Mesodermal cell (in vitro differentiated cells): ENCODE measurements around the gene USF1.
"Not testable (repeated sequence)": the region's sequence is repeated elsewhere in the genome, so short reads cannot be mapped to it uniquely, and the experiment has no call there.

ENCODE experiments used
- H3K27ac ChIP-seq: 2 replicates; pipeline ENCODE4 v1.7.0; 2013; ENCODE audit warnings: mild to moderate bottlenecking, low read depth, low read length, moderate library complexity; ENCODE audit not compliant: severe bottlenecking
- H3K36me3 ChIP-seq: 2 replicates; pipeline ENCODE4 v1.7.1; 2013; ENCODE audit warnings: mild to moderate bottlenecking, low read length, moderate library complexity; ENCODE audit not compliant: control insufficient read depth, insufficient read depth
- H3K4me1 ChIP-seq: one replicate; pipeline ENCODE4 v1.7.1; 2013; ENCODE audit warnings: mild to moderate bottlenecking, low read length; ENCODE audit not compliant: insufficient read depth, control insufficient read depth, poor library complexity, severe bottlenecking
- H3K4me3 ChIP-seq: 2 replicates; pipeline ENCODE4 v1.7.0; 2013; ENCODE audit warnings: low read length, control low read depth, mild to moderate bottlenecking; ENCODE audit not compliant: insufficient read depth, poor library complexity, severe bottlenecking; ENCODE audit errors: extremely low read depth
- H3K9me3 ChIP-seq: 2 replicates; pipeline ENCODE4 v1.7.1; 2013; ENCODE audit warnings: mild to moderate bottlenecking, low read length, moderate library complexity; ENCODE audit not compliant: control insufficient read depth
- WGBS, 2 experiments: methylation state at CpG; one replicate each; pipeline ENCODE4 v1.1.5; 2013; ENCODE audit warnings: missing lambda C conversion rate in 2 of 2; ENCODE audit not compliant: insufficient coverage in 2 of 2; 5-methylcytosine and 5-hydroxymethylcytosine counted together

Gene USF1

GRCh38 chr1:161065681-161066080, 19.9 kb upstream of the USF1 start:
- H3K4me3 ChIP-seq, H3K27ac ChIP-seq, H3K4me1 ChIP-seq, H3K9me3 ChIP-seq, H3K36me3 ChIP-seq: not testable (repeated sequence)
- 97 to 98% methylated on average over 5 of the region's 7 CpGs for WGBS, 2 experiments

- not testable (repeated sequence) for H3K4me3 ChIP-seq, H3K9me3 ChIP-seq, H3K4me1 ChIP-seq, H3K27ac ChIP-seq, H3K36me3 ChIP-seq
- WGBS, 2 experiments: 43 to 50% methylated on average over 2 to 3 of the region's 6 CpGs
These were observed 18.2 kb upstream of the USF1 start for GRCh38 chr1:161063936-161064335.

- Histone ChIP-seq H3K9me3 (no peaks in the 10 kb centered on the region), H3K36me3 (no peaks in the 10 kb centered on the region), H3K4me1 (no peaks in the 10 kb centered on the region), H3K27ac (no peak overlapping the region), H3K4me3 (no peak overlapping the region)
- WGBS, 2 experiments: 86 to 100% methylated on average over 1 of the region's 4 CpGs
These were observed 15.6 kb upstream of the USF1 start for GRCh38 chr1:161061419-161061818.

GRCh38 chr1:161059293-161059692, 13.5 kb upstream of the USF1 start:
- no peaks in the 10 kb centered on the region for H3K4me1 ChIP-seq
- H3K36me3 ChIP-seq: no peaks in the 10 kb centered on the region
- H3K27ac ChIP-seq: no peak overlapping the region
- no peak overlapping the region for H3K4me3 ChIP-seq
- 85 to 100% methylated on average over 1 to 5 of the region's 6 CpGs for WGBS, 2 experiments
- no peaks in the 10 kb centered on the region for H3K9me3 ChIP-seq

GRCh38 chr1:161054805-161055204, 9.0 kb upstream of the USF1 start:
- H3K9me3 ChIP-seq: peaks cover 2% of the 10 kb centered on the region
- WGBS, 2 experiments: 95 to 100% methylated on average over 4 to 5 of the region's 7 CpGs
- no peak overlapping the region for H3K4me3 ChIP-seq
- no peaks in the 10 kb centered on the region for H3K36me3 ChIP-seq
- H3K27ac ChIP-seq: no peak overlapping the region
- no peaks in the 10 kb centered on the region for H3K4me1 ChIP-seq

- no peaks in the 10 kb centered on the region for H3K36me3 ChIP-seq
- WGBS, 2 experiments: 87 to 93% methylated on average over 3 to 4 of the region's 4 CpGs
- H3K9me3 ChIP-seq: peaks cover 8% of the 10 kb centered on the region
- no peak overlapping the region for H3K4me3 ChIP-seq
- no peaks in the 10 kb centered on the region for H3K4me1 ChIP-seq
- no peak overlapping the region for H3K27ac ChIP-seq
These were observed 8.5 kb upstream of the USF1 start for GRCh38 chr1:161054232-161054631.

GRCh38 chr1:161052899-161053298, 7.1 kb upstream of the USF1 start:
- H3K27ac ChIP-seq: no peak overlapping the region
- H3K36me3 ChIP-seq: no peaks in the 10 kb centered on the region
- 73 to 75% methylated on average over 2 to 3 of the region's 3 CpGs for WGBS, 2 experiments
- H3K4me3 ChIP-seq: no peak overlapping the region
- H3K4me1 ChIP-seq: no peaks in the 10 kb centered on the region
- peaks cover 10% of the 10 kb centered on the region for H3K9me3 ChIP-seq

GRCh38 chr1:161051219-161051618, 5.4 kb upstream of the USF1 start:
- H3K9me3 ChIP-seq: peaks cover 18% of the 10 kb centered on the region
- H3K27ac ChIP-seq: no peak overlapping the region
- no peaks in the 10 kb centered on the region for H3K4me1 ChIP-seq
- H3K4me3 ChIP-seq: no peak overlapping the region
- H3K36me3 ChIP-seq: no peaks in the 10 kb centered on the region
- 89 to 95% methylated on average over 9 to 10 of the region's 10 CpGs for WGBS, 2 experiments

GRCh38 chr1:161048949-161049722, 3.4 kb upstream of the USF1 start:
- WGBS, 2 experiments: 92 to 94% methylated on average over 2 to 5 of the region's 5 CpGs
- Histone ChIP-seq H3K27ac (no peak overlapping the region), H3K4me1 (no peaks in the 10 kb centered on the region)

GRCh38 chr1:161047436-161048420, 2.0 kb upstream of the USF1 start:
- no peaks in the 10 kb centered on the region for H3K4me1 ChIP-seq
- H3K4me3 ChIP-seq: no peak overlapping the region
- H3K9me3 ChIP-seq: peaks cover 18% of the 10 kb centered on the region
- H3K36me3 ChIP-seq: peaks cover 10% of the 10 kb centered on the region
- WGBS, 2 experiments: 94 to 97% methylated on average over 14 to 15 of the region's 18 CpGs
- H3K27ac ChIP-seq: no peak overlapping the region

More at GRCh38 chr1:161048949-161049722, 3.4 kb upstream of the USF1 start:
- Histone ChIP-seq H3K36me3 (peaks cover 2% of the 10 kb centered on the region), H3K9me3 (peaks cover 18% of the 10 kb centered on the region), H3K4me3 (no peak overlapping the region)
